ENCODE data around the gene BCL11B.

GRCh38 chr14:99123208-99123870 is 148.7 kb downstream of the BCL11B start:
- TF ChIP-seq CTCF (conservative IDR thresholded peaks at IDR 0.05; ENCODE audit: low read length), result no peak
- TF ChIP-seq EZH2phosphoT487 (IDR thresholded peaks at IDR 0.05; ENCODE audit: borderline replicate concordance, low read depth, low read length), result no peak

Measured in OCI-LY7 (cell line).